HT-29 (cell line): ENCODE results near the gene TGDS. TPM values are rescaled to one million over a fixed set of nuclear protein-coding genes. Genes with fewer than 3 reads are reported as not detected.
A peak's percentile ranks its signal among the peaks of the same experiment; 100 is the strongest.
"Not testable (repeated sequence)": the region's sequence is repeated elsewhere in the genome, so short reads cannot be mapped to it uniquely, and the experiment has no call there.

Experiments used
- DNase-seq: peaks from one replicate; pipeline ENCODE4 v3.0.0-alpha.2; 2015; ENCODE audit warnings: low spot score
- total RNA-seq: library from RNA; depleted of rRNA; stranded (reverse); fragments of >200 nt; shearing (Covaris generic); gene quantifications from 2 replicates; pipeline ENCODE4 v1.2.3, GENCODE V29; 2014

TGDS gene
- total RNA-seq, 1 experiment from 2014 or later = 6.4 TPM

- no peak for DNase-seq
Observed at GRCh38 chr13:94553766-94554165, 42.2 kb downstream of the TGDS start.

- no peak for DNase-seq
Observed at GRCh38 chr13:94552095-94552494, 43.9 kb downstream of the TGDS start.

- DNase-seq = peak; percentile 73
Observed at GRCh38 chr13:94550062-94550738, 45.8 kb downstream of the TGDS start.

- DNase-seq = peak; percentile 100
Observed at GRCh38 chr13:94549232-94550061, 46.5 kb downstream of the TGDS start.

- peak; percentile 76 for DNase-seq
Observed at GRCh38 chr13:94548821-94549231, 47.1 kb downstream of the TGDS start.

- DNase-seq = peak; percentile 11
Observed at GRCh38 chr13:94548382-94548781, 47.6 kb downstream of the TGDS start.

- DNase-seq = no peak
Observed at GRCh38 chr13:94546061-94546839, 49.7 kb downstream of the TGDS start.

GRCh38 chr13:94544922-94545321, 51.0 kb downstream of the TGDS start:
- no peak for DNase-seq

GRCh38 chr13:94542917-94543316, 53.0 kb downstream of the TGDS start:
- DNase-seq = no peak

- DNase-seq = peak; percentile 42
Observed at GRCh38 chr13:94537740-94538630, 58.0 kb downstream of the TGDS start.

GRCh38 chr13:94535775-94536174, 60.2 kb downstream of the TGDS start:
- DNase-seq = no peak

- no peak for DNase-seq
Observed at GRCh38 chr13:94535231-94535630, 60.7 kb downstream of the TGDS start.

- DNase-seq = no peak
Observed at GRCh38 chr13:94534166-94534565, 61.8 kb downstream of the TGDS start.

GRCh38 chr13:94532278-94532677, 63.7 kb downstream of the TGDS start:
- not testable (repeated sequence) for DNase-seq

GRCh38 chr13:94526956-94527355, 69.0 kb downstream of the TGDS start:
- peak; percentile 16 for DNase-seq

GRCh38 chr13:94525781-94526180, 70.2 kb downstream of the TGDS start:
- DNase-seq = no peak

GRCh38 chr13:94524407-94524806, 71.5 kb downstream of the TGDS start:
- no peak for DNase-seq
